Activated CD8-positive, alpha-beta memory T cell treated with anti-CD3 and anti-CD28 coated beads, Interleukin-2, amount 50 U/mL, for 1 hour (primary cell): ENCODE measurements around the gene GSTA2.
A peak's percentile ranks its signal among the peaks of the same experiment; 100 is the strongest.
"Not testable (repeated sequence)": the region's sequence is repeated elsewhere in the genome, so short reads cannot be mapped to it uniquely, and the experiment has no call there.

Experiments
- DNase-seq: peaks from one replicate; pipeline ENCODE4 v3.0.0-alpha.2; 2020; ENCODE audit errors: extremely low read depth

The GSTA2 gene

GRCh38 chr6:52725535-52726192 is 37.6 kb downstream of the GSTA2 start:
- DNase-seq: no peak

GRCh38 chr6:52725143-52725534 is 38.1 kb downstream of the GSTA2 start:
- no peak for DNase-seq

GRCh38 chr6:52724406-52725121 is 38.7 kb downstream of the GSTA2 start:
- peak; percentile 3 for DNase-seq

- DNase-seq: no peak
Observed at GRCh38 chr6:52724042-52724405, 39.3 kb downstream of the GSTA2 start.

- DNase-seq: no peak
Observed at GRCh38 chr6:52720321-52720720, 43.0 kb downstream of the GSTA2 start.

GRCh38 chr6:52718550-52718949 is 44.7 kb downstream of the GSTA2 start:
- DNase-seq: no peak

GRCh38 chr6:52714761-52715160 is 48.5 kb downstream of the GSTA2 start:
- DNase-seq: not testable (repeated sequence)

GRCh38 chr6:52712136-52712535 is 51.1 kb downstream of the GSTA2 start:
- no peak for DNase-seq

- DNase-seq: no peak
Observed at GRCh38 chr6:52707963-52708680, 55.2 kb downstream of the GSTA2 start.

- no peak for DNase-seq
Observed at GRCh38 chr6:52706001-52706400, 57.3 kb downstream of the GSTA2 start.

- not testable (repeated sequence) for DNase-seq
Observed at GRCh38 chr6:52704781-52705502, 58.3 kb downstream of the GSTA2 start.

GRCh38 chr6:52704060-52704459 is 59.2 kb downstream of the GSTA2 start:
- DNase-seq: no peak
